Adrenal gland (tissue), 12 donors: ENCODE data around the gene SAMD15. TPM values are rescaled to one million over a fixed set of nuclear protein-coding genes. Genes with fewer than 3 reads are reported as not detected.

Source experiments
- DNase-seq, 7 donors: peaks; one replicate each; pipeline ENCODE4 v3.0.0-alpha.2; 2019 to 2020
- H3K27ac ChIP-seq, 5 donors: fragments of 200-600 bp; sonication (generic) in 4 of 5; 1 replicate in 3 of 5; 2 replicates in 2 of 5; pipeline versions ENCODE4 v1.5.1 to v1.8.0; 2016 to 2020; ENCODE audit warnings: mild to moderate bottlenecking in 1 of 5
- H3K27me3 ChIP-seq: fragments of 200-600 bp; 2 replicates; pipeline ENCODE4 v1.8.0; 2021
- H3K36me3 ChIP-seq, 2 donors: fragments of 200-600 bp; replicated peaks in 1 of 2; 1 replicate in 1 of 2; 2 replicates in 1 of 2; pipeline versions ENCODE4 v1.5.1 to v1.8.0; 2018 to 2022
- H3K4me1 ChIP-seq, 2 donors: fragments of 200-600 bp; replicated peaks in 1 of 2; 1 replicate in 1 of 2; 2 replicates in 1 of 2; pipeline versions ENCODE4 v1.5.1 to v1.8.0; 2018 to 2021
- H3K4me3 ChIP-seq, 4 donors: fragments of 200-600 bp; sonication (generic) in 3 of 4; one replicate each; pipeline ENCODE4 v1.5.1; 2016 to 2018
- H3K9me3 ChIP-seq, 3 donors: fragments of 200-600 bp; sonication (generic) in 1 of 3; replicated peaks in 1 of 3; 1 replicate in 2 of 3; 2 replicates in 1 of 3; pipeline versions ENCODE4 v1.5.1 to v1.8.0; 2016 to 2021
- CTCF ChIP-seq, 6 experiments: fragments of 450-650 bp in 4 of 6; fragments of 200-600 bp in 2 of 6; sonication (generic) in 1 of 6; IDR thresholded peaks; 1 replicate in 5 of 6; 2 replicates in 1 of 6; pipeline versions ENCODE4 v1.5.1 to v1.8.0; 2016 to 2021; ENCODE audit warnings: antibody characterized with exemption in 6 of 6, mild to moderate bottlenecking in 2 of 6, moderate library complexity in 1 of 6
- POLR2A ChIP-seq, 2 donors: fragments of 450-650 bp; IDR thresholded peaks; one replicate each; pipeline ENCODE4 v1.6.1; 2017; ENCODE audit warnings: antibody characterized with exemption in 2 of 2, mild to moderate bottlenecking in 2 of 2, moderate library complexity in 1 of 2
- WGBS, 4 donors: extraction: QIAGEN DNeasy Blood & Tissue Kit in 2 of 4; methylation state at CpG; one replicate each; pipeline versions ENCODE4 v1.1.5 to v1.1.7; 2013 to 2017; 5-methylcytosine and 5-hydroxymethylcytosine counted together
- intact Hi-C, 2 donors: fragments of 100-400 bp; cut with DNase I; formaldehyde crosslinking; loops; one replicate each; pipeline versions ENCODE4 v1.14.1 to v1.15.0; 2022 to 2023
- polyA plus RNA-seq, 3 donors: library from polyadenylated mRNA; stranded (reverse); fragments of 200-250 nt in 2 of 3; fragments of 350-450 nt in 1 of 3; fragmentation: Illumina TruSeq in 1 of 3; extraction: RNeasy Lipid Tissue Mini Kit (QIAGEN cat#74804) in 1 of 3; gene quantifications; one replicate each; pipeline ENCODE4 v1.2.3, GENCODE V29; 2013 to 2014
- total RNA-seq, 9 donors: library from RNA; depleted of rRNA in 4 of 9; stranded (reverse); fragments of >200 nt in 4 of 9; fragments of 120-200 nt in 1 of 9; fragmentation: NEBNext Ultra II Directional in 1 of 9; extraction: Animal tissue kit (Norgen Biotek cat#: 25700) in 1 of 9; gene quantifications; one replicate each; pipeline versions ENCODE4 v1.1.0 to v1.2.4, GENCODE V29; 2013 to 2023
- donor health status: healthy with polysubstance abuse.
- donor health status: Bipolar disorder and iron deficiency.
- donor health status: DM: yes; HTN: yes; CAD: no.
- donor health status: DM: no; HTN: no; CAD: no.
- donor health status: DM: no; HTN: no; CAD: no.
- donor health status: DM: yes; HTN: yes; CAD: no.

Gene SAMD15
- total and polyA plus RNA-seq, 12 donors, result 0.24 to 4.6 (median 1.5) TPM

- TF ChIP-seq CTCF (IDR thresholded peaks at IDR 0.05) (no peak), POLR2A (IDR thresholded peaks at IDR 0.05) (no peak)
- H3K4me3 ChIP-seq, result no peak overlapping the region
- DNase-seq, result no peak
- H3K4me1 ChIP-seq, result no peaks in the 10 kb centered on the region
- intact Hi-C loops, result no loop called here
- no peaks in the 10 kb centered on the region for H3K27me3 ChIP-seq
- WGBS, 4 donors, result 90 to 98% (median 93%) methylated on average over 3 of the region's 3 CpGs
- peaks cover 0 to 12% of the 10 kb centered on the region in 2 donors for H3K36me3 ChIP-seq
- H3K9me3 ChIP-seq, result no peaks in the 10 kb centered on the region
- no peak overlapping the region for H3K27ac ChIP-seq
Observed at GRCh38 chr14:77337880-77338279, 39.3 kb upstream of the SAMD15 start.

GRCh38 chr14:77338302-77338701 is 38.9 kb upstream of the SAMD15 start:
- H3K36me3 ChIP-seq, result peaks cover 0 to 16% of the 10 kb centered on the region in 2 donors
- TF ChIP-seq CTCF (IDR thresholded peaks at IDR 0.05), result no peak
- TF ChIP-seq POLR2A (IDR thresholded peaks at IDR 0.05), result no peak

GRCh38 chr14:77339407-77339806 is 37.8 kb upstream of the SAMD15 start:
- DNase-seq, result no peak
- 87 to 100% (median 95%) methylated on average over 1 of the region's 1 CpG for WGBS, 4 donors
- no peak overlapping the region for H3K27ac ChIP-seq
- H3K4me1 ChIP-seq, result no peaks in the 10 kb centered on the region
- no peaks in the 10 kb centered on the region for H3K9me3 ChIP-seq
- no peaks in the 10 kb centered on the region for H3K27me3 ChIP-seq
- H3K36me3 ChIP-seq, result peaks cover 0 to 17% of the 10 kb centered on the region in 2 donors
- intact Hi-C loops, result no loop called here
- no peak for TF ChIP-seq CTCF (IDR thresholded peaks at IDR 0.05)
- no peak for TF ChIP-seq POLR2A (IDR thresholded peaks at IDR 0.05)
- H3K4me3 ChIP-seq, result no peak overlapping the region

More at GRCh38 chr14:77338302-77338701, 38.9 kb upstream of the SAMD15 start:
- Histone ChIP-seq H3K27ac (no peak overlapping the region), H3K9me3 (no peaks in the 10 kb centered on the region), H3K4me1 (no peaks in the 10 kb centered on the region), H3K27me3 (no peaks in the 10 kb centered on the region), H3K4me3 (no peak overlapping the region)
- 83 to 92% (median 89%) methylated on average over 2 of the region's 2 CpGs for WGBS, 4 donors
- intact Hi-C loops, result no loop called here
- no peak for DNase-seq

- no peak overlapping the region for H3K27ac ChIP-seq
- H3K27me3 ChIP-seq, result no peaks in the 10 kb centered on the region
- no peak overlapping the region for H3K4me3 ChIP-seq
- DNase-seq, result no peak
- H3K9me3 ChIP-seq, result no peaks in the 10 kb centered on the region
- no peaks in the 10 kb centered on the region for H3K4me1 ChIP-seq
- peaks cover 0 to 17% of the 10 kb centered on the region in 2 donors for H3K36me3 ChIP-seq
- no peak for TF ChIP-seq CTCF (IDR thresholded peaks at IDR 0.05)
- WGBS, 4 donors, result 85 to 96% (median 91%) methylated on average over 4 of the region's 4 CpGs
- intact Hi-C loops, result no loop called here
Observed at GRCh38 chr14:77340389-77340788, 36.8 kb upstream of the SAMD15 start.
